Stimulated activated CD8-positive, alpha-beta memory T cell treated with anti-CD3 and anti-CD28 coated beads, Interleukin-12 subunit alpha, Interleukin-12 subunit beta, amount 100 ng/mL, for 24 hours (primary cell): ENCODE data around the gene CFAP97D2.

Source experiments
- DNase-seq: peaks from one replicate; pipeline ENCODE4 v3.0.0-alpha.2; 2020; ENCODE audit errors: extremely low read depth

The CFAP97D2 gene

DNA sequence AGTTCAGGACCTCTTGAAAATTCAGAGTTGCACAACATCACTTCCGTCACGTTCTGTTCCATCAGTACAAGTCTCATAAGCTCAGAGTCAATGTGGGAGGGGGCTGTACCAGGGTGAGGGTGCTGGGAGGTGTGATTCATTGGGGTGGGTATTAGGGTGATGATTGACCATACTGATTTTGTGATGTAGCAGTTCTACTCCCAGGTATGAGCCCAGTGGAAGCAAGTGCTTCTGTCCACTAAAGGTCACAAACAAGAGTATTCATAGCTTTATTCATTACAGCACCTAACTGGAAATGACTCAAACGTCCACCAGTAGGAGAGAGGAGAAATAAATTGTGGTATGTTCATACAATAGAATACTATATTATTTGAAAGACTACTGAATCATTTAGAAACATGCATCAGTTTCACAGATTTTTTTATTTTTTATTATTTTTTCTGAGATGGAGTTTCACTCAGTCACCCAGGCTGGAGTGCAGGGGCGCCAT is 90.3 kb downstream of the CFAP97D2 start:
- DNase-seq = no peak
